ENCODE data around the gene ISG15.

DNA sequence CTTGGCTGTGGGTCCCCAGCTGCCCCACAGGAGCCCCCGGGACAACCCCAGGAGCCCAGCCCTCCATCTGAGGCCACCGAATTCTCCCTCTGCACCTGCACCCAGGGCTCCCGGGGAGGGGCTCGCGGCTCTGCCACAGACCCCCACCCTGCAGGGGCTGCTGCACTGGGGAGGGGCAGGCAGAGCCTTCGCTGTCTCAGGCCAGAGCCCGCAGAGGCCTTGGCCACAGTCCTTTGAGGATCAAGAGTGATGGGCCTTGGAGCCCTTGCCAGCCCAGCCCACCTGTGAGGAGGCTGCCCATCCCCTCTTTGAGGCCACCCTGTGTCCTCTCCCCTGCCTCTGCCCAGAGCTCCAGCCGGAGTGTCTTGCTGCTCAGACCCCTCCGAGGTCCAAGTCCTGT, 37.9 kb upstream of the ISG15 start:
- TF ChIP-seq, protein P1, sequence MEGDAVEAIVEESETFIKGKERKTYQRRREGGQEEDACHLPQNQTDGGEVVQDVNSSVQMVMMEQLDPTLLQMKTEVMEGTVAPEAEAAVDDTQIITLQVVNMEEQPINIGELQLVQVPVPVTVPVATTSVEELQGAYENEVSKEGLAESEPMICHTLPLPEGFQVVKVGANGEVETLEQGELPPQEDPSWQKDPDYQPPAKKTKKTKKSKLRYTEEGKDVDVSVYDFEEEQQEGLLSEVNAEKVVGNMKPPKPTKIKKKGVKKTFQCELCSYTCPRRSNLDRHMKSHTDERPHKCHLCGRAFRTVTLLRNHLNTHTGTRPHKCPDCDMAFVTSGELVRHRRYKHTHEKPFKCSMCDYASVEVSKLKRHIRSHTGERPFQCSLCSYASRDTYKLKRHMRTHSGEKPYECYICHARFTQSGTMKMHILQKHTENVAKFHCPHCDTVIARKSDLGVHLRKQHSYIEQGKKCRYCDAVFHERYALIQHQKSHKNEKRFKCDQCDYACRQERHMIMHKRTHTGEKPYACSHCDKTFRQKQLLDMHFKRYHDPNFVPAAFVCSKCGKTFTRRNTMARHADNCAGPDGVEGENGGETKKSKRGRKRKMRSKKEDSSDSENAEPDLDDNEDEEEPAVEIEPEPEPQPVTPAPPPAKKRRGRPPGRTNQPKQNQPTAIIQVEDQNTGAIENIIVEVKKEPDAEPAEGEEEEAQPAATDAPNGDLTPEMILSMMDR (IDR thresholded peaks at IDR 0.05; ENCODE audit: insufficient read depth, low read length, poor library complexity, severe bottlenecking), result no peak
- TF ChIP-seq EZH2phosphoT487 (conservative IDR thresholded peaks at IDR 0.05; ENCODE audit: low read length), result no peak

Data from SU-DHL-6 (cell line).